Adipose tissue (tissue), 3 donors: ENCODE results near the gene SDR42E1. TPM values are rescaled to one million over a fixed set of nuclear protein-coding genes. Genes with fewer than 3 reads are reported as not detected.

ENCODE experiments used
- H3K27ac ChIP-seq: one replicate; pipeline ENCODE4 v1.5.1; 2013; ENCODE audit warnings: low read depth, low read length
- WGBS, 3 donors: extraction: QIAGEN DNeasy Blood & Tissue Kit; methylation state at CpG; one replicate each; pipeline ENCODE4 v1.1.7; 2013; 5-methylcytosine and 5-hydroxymethylcytosine counted together
- polyA plus RNA-seq, 3 donors: library from polyadenylated mRNA; stranded (reverse); fragments of 200-250 nt; gene quantifications; one replicate each; pipeline ENCODE4 v1.2.3, GENCODE V29; 2013
- donor health status: healthy with polysubstance abuse.
- donor health status: Bipolar disorder and iron deficiency.
- donor health status: healthy.

Gene SDR42E1
- polyA plus RNA-seq, 3 donors: 0.11 to 2.6 (median 0.30) TPM

GRCh38 chr16:81971853-81972252 lies 39.4 kb downstream of the SDR42E1 start:
- WGBS, 3 donors: 97 to 100% (median 100%) methylated on average over 1 of the region's 1 CpG

GRCh38 chr16:81967358-81967757 lies 43.9 kb downstream of the SDR42E1 start:
- H3K27ac ChIP-seq: no peak overlapping the region
- WGBS, 3 donors: 71 to 77% (median 75%) methylated on average over 5 of the region's 5 CpGs

More at GRCh38 chr16:81971853-81972252, 39.4 kb downstream of the SDR42E1 start:
- H3K27ac ChIP-seq: no peak overlapping the region

GRCh38 chr16:81964808-81965207 lies 46.5 kb downstream of the SDR42E1 start:
- 87 to 97% (median 92%) methylated on average over 6 of the region's 6 CpGs for whole genome bisulfite sequencing, 3 donors
- no peak overlapping the region for H3K27ac ChIP-seq

- 62 to 83% (median 70%) methylated on average over 9 of the region's 9 CpGs for WGBS, 3 donors
- H3K27ac ChIP-seq: no peak overlapping the region
These were observed 54.9 kb downstream of the SDR42E1 start for GRCh38 chr16:81956213-81956948.

GRCh38 chr16:81951564-81951963 lies 59.7 kb downstream of the SDR42E1 start:
- 58 to 83% (median 73%) methylated on average over 2 of the region's 2 CpGs for WGBS, 3 donors
- no peak overlapping the region for H3K27ac ChIP-seq

- H3K27ac ChIP-seq: no peak overlapping the region
- 79 to 86% (median 81%) methylated on average over 5 of the region's 5 CpGs for WGBS, 3 donors
These were observed 65.1 kb downstream of the SDR42E1 start for GRCh38 chr16:81946206-81946605.

GRCh38 chr16:81945665-81946064 lies 65.6 kb downstream of the SDR42E1 start:
- 87 to 96% (median 91%) methylated on average over 1 of the region's 1 CpG for WGBS, 3 donors
- no peak overlapping the region for H3K27ac ChIP-seq

- H3K27ac ChIP-seq: no peak overlapping the region
- whole genome bisulfite sequencing, 3 donors: 65 to 71% (median 65%) methylated on average over 7 of the region's 7 CpGs
These were observed 69.2 kb downstream of the SDR42E1 start for GRCh38 chr16:81942007-81942601.

- WGBS, 3 donors: 35 to 61% (median 58%) methylated on average over 3 of the region's 3 CpGs
- H3K27ac ChIP-seq: no peak overlapping the region
These were observed 70.3 kb downstream of the SDR42E1 start for GRCh38 chr16:81940781-81941560.

- WGBS, 3 donors: 64 to 65% (median 64%) methylated on average over 7 of the region's 7 CpGs
These were observed 71.9 kb downstream of the SDR42E1 start for GRCh38 chr16:81939164-81940056.

More at GRCh38 chr16:81939164-81940056, 71.9 kb downstream of the SDR42E1 start:
- H3K27ac ChIP-seq: no peak overlapping the region

Other genes starting within 250 kb of the SDR42E1 start
- 10 to 100 TPM in 1 of 3 donors, 1 to 10 TPM in 2; 2.0 to 16.2 (median 8.4) TPM for gene PLCG2, start 232.2 kb downstream of the SDR42E1 start, polyA plus RNA-seq
- 10 to 100 TPM in 1 of 3 donors, 1 to 10 TPM in 1, not detected in 1; 1.2 to 16.8 TPM for gene HSD17B2, start 23.8 kb upstream of the SDR42E1 start, polyA plus RNA-seq
- 10 to 100 TPM in 2 of 3 donors, 1 to 10 TPM in 1; 5.7 to 24.3 (median 23.1) TPM for gene MPHOSPH6, start 158.8 kb upstream of the SDR42E1 start, polyA plus RNA-seq